Body of pancreas (tissue), 4 donors: ENCODE results near the gene NR3C2. TPM values are rescaled to one million over a fixed set of nuclear protein-coding genes. Genes with fewer than 3 reads are reported as not detected.

Source experiments
- ATAC-seq: fragments of 150-250 bp; one replicate; pipeline ENCODE4 v1.9.1; 2016
- DNase-seq, 4 donors: peaks; one replicate each; pipeline ENCODE4 v3.0.0-alpha.2; 2019
- H3K27ac ChIP-seq, 4 donors: fragments of 200-600 bp; sonication (generic); 1 replicate in 3 of 4; 2 replicates in 1 of 4; pipeline versions ENCODE4 v1.5.1 to v1.6.1; 2016 to 2019; ENCODE audit warnings: mild to moderate bottlenecking in 1 of 4, mixed read lengths in 1 of 4, moderate library complexity in 1 of 4
- H3K27me3 ChIP-seq, 2 donors: fragments of 200-600 bp; sonication (generic); one replicate each; pipeline ENCODE4 v1.6.0; 2016; ENCODE audit warnings: mild to moderate bottlenecking in 1 of 2
- H3K36me3 ChIP-seq, 2 donors: fragments of 200-600 bp; sonication (generic); replicated peaks in 1 of 2; 2 replicates each; pipeline ENCODE4 v1.5.1; 2016; ENCODE audit warnings: low read depth in 2 of 2; ENCODE audit not compliant: insufficient read depth in 1 of 2
- H3K4me1 ChIP-seq: fragments of 200-600 bp; sonication (generic); one replicate; pipeline ENCODE4 v1.6.0; 2016
- H3K4me3 ChIP-seq, 2 donors: fragments of 200-600 bp; sonication (generic); 1 replicate in 1 of 2; 2 replicates in 1 of 2; pipeline ENCODE4 v1.5.1; 2016 to 2019
- H3K9me3 ChIP-seq, 3 donors: fragments of 200-600 bp; sonication (generic); 1 replicate in 2 of 3; 2 replicates in 1 of 3; pipeline ENCODE4 v1.5.1; 2016
- POLR2A ChIP-seq, 3 donors: fragments of 450-650 bp; IDR thresholded peaks; one replicate each; pipeline ENCODE4 v1.6.1; 2016; ENCODE audit warnings: antibody characterized with exemption in 3 of 3, mild to moderate bottlenecking in 2 of 3
- WGBS, 2 donors: methylation state at CpG; one replicate each; pipeline ENCODE4 v1.1.5; 2017; 5-methylcytosine and 5-hydroxymethylcytosine counted together
- intact Hi-C: fragments of 100-400 bp; cut with DNase I; formaldehyde crosslinking; loops from one replicate; pipeline ENCODE4 v1.15.1; 2023
- total RNA-seq, 2 donors: library from RNA; depleted of rRNA; stranded (reverse); fragments of >200 nt; gene quantifications; one replicate each; pipeline ENCODE4 v1.1.0, GENCODE V29; 2016
- TF ChIP-seq, protein P1 (sequence below), 7 experiments: fragments of 450-650 bp in 4 of 7; fragments of 200-600 bp in 3 of 7; sonication (generic) in 3 of 7; IDR thresholded peaks; one replicate each; pipeline ENCODE4 v1.5.1; 2016 to 2019; ENCODE audit warnings: antibody characterized with exemption in 7 of 7

The NR3C2 gene
- total RNA-seq, 2 donors from 2014 or later = 14.8 to 18.8 TPM

DNA sequence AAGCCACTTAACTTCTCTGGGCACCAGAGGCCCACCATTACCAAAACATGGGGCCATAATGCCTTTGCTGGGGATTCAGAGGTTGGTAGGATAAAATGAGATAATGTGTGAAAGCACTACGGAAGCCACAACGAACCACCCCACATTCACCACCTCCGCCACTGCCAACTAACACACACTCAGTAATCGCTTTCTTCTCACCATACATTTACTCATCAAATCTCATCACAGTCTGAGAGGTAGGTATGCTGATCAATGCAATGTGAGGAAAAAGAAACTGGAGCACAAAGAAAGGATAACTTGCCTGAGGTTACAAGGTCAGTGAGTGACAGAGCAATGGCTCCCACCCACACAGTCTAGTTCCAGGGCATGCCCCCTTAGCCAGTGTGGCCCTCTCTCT, 257.3 kb downstream of the NR3C2 start:
- WGBS, 2 donors = 90 to 95% methylated on average over 4 of the region's 4 CpGs

DNA sequence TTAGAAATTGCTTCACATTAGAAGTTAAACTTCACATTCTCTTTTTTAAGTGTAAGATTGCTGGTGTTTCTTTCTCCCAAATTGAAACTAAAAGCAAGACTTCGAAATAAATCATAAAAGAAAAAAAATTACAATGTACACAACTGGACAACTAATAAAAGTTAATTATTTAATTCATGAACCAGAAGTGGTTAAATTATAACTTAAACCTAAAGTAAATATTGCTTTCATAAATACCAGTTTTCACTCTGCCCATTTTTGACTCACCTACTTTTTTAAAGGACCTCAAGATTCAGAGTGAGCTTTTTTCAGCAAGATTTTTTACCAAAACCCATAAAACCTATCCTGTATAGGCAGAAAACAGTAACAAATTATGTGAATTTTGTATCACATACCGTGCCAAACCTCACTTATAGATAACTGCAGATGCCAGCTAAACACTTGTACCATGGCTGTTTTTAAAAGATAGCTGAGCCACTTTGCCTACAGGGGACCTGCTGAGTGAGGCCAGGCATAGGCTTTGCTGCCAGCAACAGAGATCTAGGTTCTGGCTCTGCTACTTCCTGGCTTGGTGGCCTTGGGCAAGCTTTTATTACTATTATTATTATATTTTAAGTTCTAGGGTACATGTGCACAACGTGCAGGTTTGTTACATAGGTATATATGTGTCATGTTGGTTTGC, 259.8 kb downstream of the NR3C2 start:
- 45 to 58% methylated on average over 3 of the region's 3 CpGs for WGBS, 2 donors
- H3K4me3 ChIP-seq = no peak overlapping the region
- H3K36me3 ChIP-seq = no peaks in the 10 kb centered on the region
- TF ChIP-seq, protein P1, sequence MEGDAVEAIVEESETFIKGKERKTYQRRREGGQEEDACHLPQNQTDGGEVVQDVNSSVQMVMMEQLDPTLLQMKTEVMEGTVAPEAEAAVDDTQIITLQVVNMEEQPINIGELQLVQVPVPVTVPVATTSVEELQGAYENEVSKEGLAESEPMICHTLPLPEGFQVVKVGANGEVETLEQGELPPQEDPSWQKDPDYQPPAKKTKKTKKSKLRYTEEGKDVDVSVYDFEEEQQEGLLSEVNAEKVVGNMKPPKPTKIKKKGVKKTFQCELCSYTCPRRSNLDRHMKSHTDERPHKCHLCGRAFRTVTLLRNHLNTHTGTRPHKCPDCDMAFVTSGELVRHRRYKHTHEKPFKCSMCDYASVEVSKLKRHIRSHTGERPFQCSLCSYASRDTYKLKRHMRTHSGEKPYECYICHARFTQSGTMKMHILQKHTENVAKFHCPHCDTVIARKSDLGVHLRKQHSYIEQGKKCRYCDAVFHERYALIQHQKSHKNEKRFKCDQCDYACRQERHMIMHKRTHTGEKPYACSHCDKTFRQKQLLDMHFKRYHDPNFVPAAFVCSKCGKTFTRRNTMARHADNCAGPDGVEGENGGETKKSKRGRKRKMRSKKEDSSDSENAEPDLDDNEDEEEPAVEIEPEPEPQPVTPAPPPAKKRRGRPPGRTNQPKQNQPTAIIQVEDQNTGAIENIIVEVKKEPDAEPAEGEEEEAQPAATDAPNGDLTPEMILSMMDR (IDR thresholded peaks at IDR 0.05) = no peak
- peaks cover 11% of the 10 kb centered on the region for H3K4me1 ChIP-seq
- no peaks in the 10 kb centered on the region for H3K27me3 ChIP-seq
- no peak for ATAC-seq
- intact Hi-C loops = loop anchor here (10.0 kb wide), 1 partner anchor 862 kb away; no protein-coding TSS in a partner anchor
- no peak for DNase-seq
- H3K9me3 ChIP-seq = no peaks in the 10 kb centered on the region
- peak overlapping the region in 2 of 4 donors; percentile 10 to 42 for H3K27ac ChIP-seq

More for the DNA sequence above, 257.3 kb downstream of the NR3C2 start:
- Histone ChIP-seq H3K27me3 (no peaks in the 10 kb centered on the region), H3K36me3 (no peaks in the 10 kb centered on the region), H3K9me3 (no peaks in the 10 kb centered on the region), H3K27ac (no peak overlapping the region), H3K4me1 (peaks cover 11% of the 10 kb centered on the region), H3K4me3 (no peak overlapping the region)
- intact Hi-C loops = loop anchor here (10.0 kb wide), 1 partner anchor 860 kb away; no protein-coding TSS in a partner anchor
- DNase-seq (no peak), ATAC-seq (no peak)
- TF ChIP-seq POLR2A (IDR thresholded peaks at IDR 0.05) = no peak
- TF ChIP-seq, protein P1 (IDR thresholded peaks at IDR 0.05) = no peak

DNA sequence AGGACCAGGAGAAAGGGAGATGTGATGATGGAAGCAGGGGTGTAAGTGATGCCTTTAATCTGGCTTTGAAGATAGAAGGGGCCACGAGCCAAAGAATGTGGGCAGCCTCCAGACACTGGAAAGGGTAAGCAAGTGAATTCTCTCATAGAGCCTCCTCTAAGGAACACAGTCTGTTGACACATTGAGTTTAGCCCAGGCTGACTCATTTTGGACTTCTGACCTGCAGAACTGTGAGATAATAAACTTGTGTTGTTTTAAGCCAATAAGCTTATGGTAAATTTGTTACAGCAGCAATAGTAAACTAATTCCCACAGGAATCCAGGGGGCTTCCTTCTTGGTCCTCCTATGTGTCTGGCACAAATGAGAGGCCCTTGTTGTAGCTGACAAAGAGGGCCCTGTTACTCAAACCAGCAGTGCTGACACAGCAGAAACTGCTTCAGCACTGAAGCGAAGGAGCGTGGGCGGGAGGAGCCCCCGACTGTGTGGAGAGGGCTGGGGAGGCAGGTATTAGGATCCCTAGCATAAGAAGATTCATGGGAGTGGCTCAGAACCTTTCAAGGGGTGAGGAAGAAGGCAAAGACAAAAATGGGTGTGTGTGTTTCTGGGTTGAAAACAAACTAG, 268.7 kb downstream of the NR3C2 start:
- 94% methylated on average over 5 of the region's 5 CpGs for WGBS, 2 donors
- no peak for TF ChIP-seq POLR2A (IDR thresholded peaks at IDR 0.05)
- TF ChIP-seq, protein P1 (IDR thresholded peaks at IDR 0.05) = no peak
- Histone ChIP-seq H3K9me3 (no peaks in the 10 kb centered on the region), H3K36me3 (no peaks in the 10 kb centered on the region), H3K4me3 (no peak overlapping the region), H3K27me3 (no peaks in the 10 kb centered on the region), H3K4me1 (peaks cover 10% of the 10 kb centered on the region), H3K27ac (no peak overlapping the region)
- peak; percentile 33 for ATAC-seq
- intact Hi-C loops = no loop called here
- no peak for DNase-seq

DNA sequence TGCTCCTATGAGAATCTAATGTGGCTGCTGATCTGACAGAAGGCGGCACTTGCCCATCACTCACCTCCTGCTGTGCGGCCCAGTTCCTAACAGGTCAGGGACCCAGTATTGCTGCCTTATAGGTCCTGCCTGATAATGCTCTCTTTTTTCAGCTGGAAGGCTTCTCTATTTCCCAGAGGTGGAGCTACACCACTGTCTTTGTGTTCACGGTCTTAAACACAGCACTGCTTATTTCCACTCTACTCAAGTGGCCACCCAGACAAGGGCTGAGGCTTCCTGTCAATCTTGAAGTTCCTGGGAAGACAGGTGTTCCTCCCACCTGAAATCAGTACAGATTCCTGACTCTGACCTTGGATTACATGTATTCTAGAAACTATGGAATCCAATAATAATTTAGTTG, 270.6 kb downstream of the NR3C2 start:
- TF ChIP-seq, protein P1 (IDR thresholded peaks at IDR 0.05) = peak in 5 of 7 experiments; percentile 6 to 48 (median 25)
- no peak for TF ChIP-seq POLR2A (IDR thresholded peaks at IDR 0.05)
- intact Hi-C loops = no loop called here
- Histone ChIP-seq H3K27me3 (no peaks in the 10 kb centered on the region), H3K4me1 (peaks cover 10% of the 10 kb centered on the region), H3K4me3 (no peak overlapping the region), H3K9me3 (no peaks in the 10 kb centered on the region), H3K27ac (no peak overlapping the region), H3K36me3 (no peaks in the 10 kb centered on the region)
- WGBS, 2 donors = 49 to 66% methylated on average over 3 of the region's 3 CpGs
- ATAC-seq (peak; percentile 56), DNase-seq (peak in 1 of 4 donors; percentile 14)
